ENCODE results near the gene NYNRIN.
"Not testable (repeated sequence)": the region's sequence is repeated elsewhere in the genome, so short reads cannot be mapped to it uniquely, and the experiment has no call there.

NYNRIN gene

GRCh38 chr14:24369907-24370687, 28.7 kb upstream of the NYNRIN start:
- DNase-seq: no peak

GRCh38 chr14:24370748-24371147, 28.1 kb upstream of the NYNRIN start:
- no peak for DNase-seq

GRCh38 chr14:24371605-24372004, 27.2 kb upstream of the NYNRIN start:
- DNase-seq: not testable (repeated sequence)

- DNase-seq: no peak
These were observed 25.9 kb upstream of the NYNRIN start for GRCh38 chr14:24372701-24373416.

GRCh38 chr14:24376448-24377070, 22.2 kb upstream of the NYNRIN start:
- DNase-seq: no peak

GRCh38 chr14:24377126-24377525, 21.7 kb upstream of the NYNRIN start:
- no peak for DNase-seq

GRCh38 chr14:24377657-24378056, 21.1 kb upstream of the NYNRIN start:
- no peak for DNase-seq

- no peak for DNase-seq
These were observed 20.5 kb upstream of the NYNRIN start for GRCh38 chr14:24378327-24378726.

- no peak for DNase-seq
These were observed 19.6 kb upstream of the NYNRIN start for GRCh38 chr14:24378981-24379906.

- no peak for DNase-seq
These were observed 18.7 kb upstream of the NYNRIN start for GRCh38 chr14:24379907-24380730.

- no peak for DNase-seq
These were observed 17.3 kb upstream of the NYNRIN start for GRCh38 chr14:24381363-24382063.

- no peak for DNase-seq
These were observed 16.8 kb upstream of the NYNRIN start for GRCh38 chr14:24382064-24382371.

GRCh38 chr14:24384169-24384568, 14.6 kb upstream of the NYNRIN start:
- no peak for DNase-seq

- no peak for DNase-seq
These were observed 13.3 kb upstream of the NYNRIN start for GRCh38 chr14:24385524-24385923.

GRCh38 chr14:24387009-24387345, 11.8 kb upstream of the NYNRIN start:
- DNase-seq: no peak

GRCh38 chr14:24387579-24387978, 11.2 kb upstream of the NYNRIN start:
- DNase-seq: not testable (repeated sequence)

GRCh38 chr14:24388474-24389179, 10.2 kb upstream of the NYNRIN start:
- no peak for DNase-seq

GRCh38 chr14:24389226-24389848, 9.5 kb upstream of the NYNRIN start:
- no peak for DNase-seq

GRCh38 chr14:24390701-24391468, 7.9 kb upstream of the NYNRIN start:
- no peak for DNase-seq

Data from NCI-H1092 (cell line).